ENCODE data around the gene HYKK. TPM values are rescaled to one million over a fixed set of nuclear protein-coding genes. Genes with fewer than 3 reads are reported as not detected.

HYKK gene
- total and polyA plus RNA-seq, 10 of the 15 experiments (the other 5 are each of a cell fraction or from before 2014, with no cell fraction given): 0.15 to 0.98 (median 0.49) TPM

DNA sequence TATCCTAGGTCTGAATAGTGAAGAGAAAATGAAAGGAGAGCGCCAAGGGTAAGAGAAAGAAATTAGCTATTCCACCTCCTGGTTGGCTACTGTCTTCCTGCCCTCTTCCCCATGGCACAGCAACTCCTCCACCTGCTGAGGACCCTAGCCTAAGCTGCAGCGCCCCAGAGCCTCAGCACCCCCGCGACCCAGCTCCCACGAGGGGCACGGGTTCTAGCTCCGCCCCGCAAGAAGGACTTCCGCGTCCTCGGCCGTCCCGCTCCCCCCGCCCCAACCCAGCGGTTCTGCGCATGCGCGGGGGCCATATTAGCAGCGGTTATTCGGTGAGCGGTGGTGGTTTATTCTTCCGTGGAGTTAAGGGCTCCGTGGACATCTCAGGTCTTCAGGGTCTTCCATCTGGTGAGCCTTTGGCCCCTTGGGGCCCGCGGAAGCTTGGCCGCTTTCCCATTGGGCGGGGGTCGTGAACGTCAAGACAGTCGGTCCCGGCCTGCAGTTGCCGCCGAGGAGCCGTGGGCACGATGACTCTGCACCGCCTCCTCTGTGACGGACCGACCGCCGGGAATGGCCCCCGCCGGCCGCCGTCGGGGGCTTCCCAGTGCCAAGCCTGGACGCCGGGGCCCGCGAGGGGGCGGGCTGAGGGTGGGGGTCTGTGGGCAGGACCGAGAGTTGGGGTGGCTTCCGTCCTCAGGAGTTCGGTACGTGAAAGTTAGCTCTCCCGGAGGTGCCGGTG is 32.9 kb downstream of the HYKK start, which contains the start of gene PSMA4 (continued):
- TF ChIP-seq, protein P1, sequence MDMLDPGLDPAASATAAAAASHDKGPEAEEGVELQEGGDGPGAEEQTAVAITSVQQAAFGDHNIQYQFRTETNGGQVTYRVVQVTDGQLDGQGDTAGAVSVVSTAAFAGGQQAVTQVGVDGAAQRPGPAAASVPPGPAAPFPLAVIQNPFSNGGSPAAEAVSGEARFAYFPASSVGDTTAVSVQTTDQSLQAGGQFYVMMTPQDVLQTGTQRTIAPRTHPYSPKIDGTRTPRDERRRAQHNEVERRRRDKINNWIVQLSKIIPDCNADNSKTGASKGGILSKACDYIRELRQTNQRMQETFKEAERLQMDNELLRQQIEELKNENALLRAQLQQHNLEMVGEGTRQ (IDR thresholded peaks at IDR 0.05; ENCODE audit: borderline replicate concordance, low read depth, low read length): no peak
- TF ChIP-seq HDAC6 (IDR thresholded peaks at IDR 0.05; ENCODE audit: unreplicated experiment) (no peak), NR2C1 (IDR thresholded peaks at IDR 0.05) (no peak), HCFC1 (IDR thresholded peaks at IDR 0.05; ENCODE audit: low read length) (no peak), RELA (IDR thresholded peaks at IDR 0.05; ENCODE audit: borderline replicate concordance, partially characterized antibody) (peak; percentile 76), NFXL1 (IDR thresholded peaks at IDR 0.05; ENCODE audit: borderline replicate concordance) (no peak), DPF2 (IDR thresholded peaks at IDR 0.05) (peak; percentile 66; the same call in 1 of the 2 replicates), BACH1 (IDR thresholded peaks at IDR 0.05; ENCODE audit: borderline replicate concordance) (peak; percentile 77; the same call in 1 of the 2 replicates), RFX5 (IDR thresholded peaks at IDR 0.05; ENCODE audit: low read depth, low read length) (no peak), SP1 (IDR thresholded peaks at IDR 0.05; ENCODE audit: low read depth, low read length) (no peak), ZNF274 (IDR thresholded peaks at IDR 0.05; ENCODE audit: insufficient read depth, insufficient read length) (no peak), HDAC2 (IDR thresholded peaks at IDR 0.05) (0 out of 2 replicates have a peak, but pooled peaks have one; percentile 69), CBX5 (IDR thresholded peaks at IDR 0.05; ENCODE audit: low read depth) (no peak), ZNF217 (IDR thresholded peaks at IDR 0.05) (no peak), JUND (IDR thresholded peaks at IDR 0.05; ENCODE audit: low read depth, low read length) (no peak), MEF2A (IDR thresholded peaks at IDR 0.05; ENCODE audit: insufficient read depth, low read depth, low read length) (no peak), EED (IDR thresholded peaks at IDR 0.05; ENCODE audit: low read depth) (0 out of 2 replicates have a peak, but pooled peaks have one; percentile 29)
- TF ChIP-seq, protein P2, sequence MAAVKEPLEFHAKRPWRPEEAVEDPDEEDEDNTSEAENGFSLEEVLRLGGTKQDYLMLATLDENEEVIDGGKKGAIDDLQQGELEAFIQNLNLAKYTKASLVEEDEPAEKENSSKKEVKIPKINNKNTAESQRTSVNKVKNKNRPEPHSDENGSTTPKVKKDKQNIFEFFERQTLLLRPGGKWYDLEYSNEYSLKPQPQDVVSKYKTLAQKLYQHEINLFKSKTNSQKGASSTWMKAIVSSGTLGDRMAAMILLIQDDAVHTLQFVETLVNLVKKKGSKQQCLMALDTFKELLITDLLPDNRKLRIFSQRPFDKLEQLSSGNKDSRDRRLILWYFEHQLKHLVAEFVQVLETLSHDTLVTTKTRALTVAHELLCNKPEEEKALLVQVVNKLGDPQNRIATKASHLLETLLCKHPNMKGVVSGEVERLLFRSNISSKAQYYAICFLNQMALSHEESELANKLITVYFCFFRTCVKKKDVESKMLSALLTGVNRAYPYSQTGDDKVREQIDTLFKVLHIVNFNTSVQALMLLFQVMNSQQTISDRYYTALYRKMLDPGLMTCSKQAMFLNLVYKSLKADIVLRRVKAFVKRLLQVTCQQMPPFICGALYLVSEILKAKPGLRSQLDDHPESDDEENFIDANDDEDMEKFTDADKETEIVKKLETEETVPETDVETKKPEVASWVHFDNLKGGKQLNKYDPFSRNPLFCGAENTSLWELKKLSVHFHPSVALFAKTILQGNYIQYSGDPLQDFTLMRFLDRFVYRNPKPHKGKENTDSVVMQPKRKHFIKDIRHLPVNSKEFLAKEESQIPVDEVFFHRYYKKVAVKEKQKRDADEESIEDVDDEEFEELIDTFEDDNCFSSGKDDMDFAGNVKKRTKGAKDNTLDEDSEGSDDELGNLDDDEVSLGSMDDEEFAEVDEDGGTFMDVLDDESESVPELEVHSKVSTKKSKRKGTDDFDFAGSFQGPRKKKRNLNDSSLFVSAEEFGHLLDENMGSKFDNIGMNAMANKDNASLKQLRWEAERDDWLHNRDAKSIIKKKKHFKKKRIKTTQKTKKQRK (IDR thresholded peaks at IDR 0.05; ENCODE audit: low read depth, low read length): no peak
- TF ChIP-seq, protein P3, sequence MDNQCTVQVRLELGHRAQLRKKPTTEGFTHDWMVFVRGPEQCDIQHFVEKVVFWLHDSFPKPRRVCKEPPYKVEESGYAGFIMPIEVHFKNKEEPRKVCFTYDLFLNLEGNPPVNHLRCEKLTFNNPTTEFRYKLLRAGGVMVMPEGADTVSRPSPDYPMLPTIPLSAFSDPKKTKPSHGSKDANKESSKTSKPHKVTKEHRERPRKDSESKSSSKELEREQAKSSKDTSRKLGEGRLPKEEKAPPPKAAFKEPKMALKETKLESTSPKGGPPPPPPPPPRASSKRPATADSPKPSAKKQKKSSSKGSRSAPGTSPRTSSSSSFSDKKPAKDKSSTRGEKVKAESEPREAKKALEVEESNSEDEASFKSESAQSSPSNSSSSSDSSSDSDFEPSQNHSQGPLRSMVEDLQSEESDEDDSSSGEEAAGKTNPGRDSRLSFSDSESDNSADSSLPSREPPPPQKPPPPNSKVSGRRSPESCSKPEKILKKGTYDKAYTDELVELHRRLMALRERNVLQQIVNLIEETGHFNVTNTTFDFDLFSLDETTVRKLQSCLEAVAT (IDR thresholded peaks at IDR 0.05): peak; percentile 22; the same call in 1 of the 2 replicates
- TF ChIP-seq, protein P4, sequence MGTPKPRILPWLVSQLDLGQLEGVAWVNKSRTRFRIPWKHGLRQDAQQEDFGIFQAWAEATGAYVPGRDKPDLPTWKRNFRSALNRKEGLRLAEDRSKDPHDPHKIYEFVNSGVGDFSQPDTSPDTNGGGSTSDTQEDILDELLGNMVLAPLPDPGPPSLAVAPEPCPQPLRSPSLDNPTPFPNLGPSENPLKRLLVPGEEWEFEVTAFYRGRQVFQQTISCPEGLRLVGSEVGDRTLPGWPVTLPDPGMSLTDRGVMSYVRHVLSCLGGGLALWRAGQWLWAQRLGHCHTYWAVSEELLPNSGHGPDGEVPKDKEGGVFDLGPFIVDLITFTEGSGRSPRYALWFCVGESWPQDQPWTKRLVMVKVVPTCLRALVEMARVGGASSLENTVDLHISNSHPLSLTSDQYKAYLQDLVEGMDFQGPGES (IDR thresholded peaks at IDR 0.05): no peak
- TF ChIP-seq, protein P5, sequence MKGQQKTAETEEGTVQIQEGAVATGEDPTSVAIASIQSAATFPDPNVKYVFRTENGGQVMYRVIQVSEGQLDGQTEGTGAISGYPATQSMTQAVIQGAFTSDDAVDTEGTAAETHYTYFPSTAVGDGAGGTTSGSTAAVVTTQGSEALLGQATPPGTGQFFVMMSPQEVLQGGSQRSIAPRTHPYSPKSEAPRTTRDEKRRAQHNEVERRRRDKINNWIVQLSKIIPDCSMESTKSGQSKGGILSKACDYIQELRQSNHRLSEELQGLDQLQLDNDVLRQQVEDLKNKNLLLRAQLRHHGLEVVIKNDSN (IDR thresholded peaks at IDR 0.05; ENCODE audit: borderline replicate concordance, extremely low read length, insufficient read depth, low read depth, low read length): peak; percentile 36
- TF ChIP-seq, protein P6, sequence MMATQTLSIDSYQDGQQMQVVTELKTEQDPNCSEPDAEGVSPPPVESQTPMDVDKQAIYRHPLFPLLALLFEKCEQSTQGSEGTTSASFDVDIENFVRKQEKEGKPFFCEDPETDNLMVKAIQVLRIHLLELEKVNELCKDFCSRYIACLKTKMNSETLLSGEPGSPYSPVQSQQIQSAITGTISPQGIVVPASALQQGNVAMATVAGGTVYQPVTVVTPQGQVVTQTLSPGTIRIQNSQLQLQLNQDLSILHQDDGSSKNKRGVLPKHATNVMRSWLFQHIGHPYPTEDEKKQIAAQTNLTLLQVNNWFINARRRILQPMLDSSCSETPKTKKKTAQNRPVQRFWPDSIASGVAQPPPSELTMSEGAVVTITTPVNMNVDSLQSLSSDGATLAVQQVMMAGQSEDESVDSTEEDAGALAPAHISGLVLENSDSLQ (IDR thresholded peaks at IDR 0.05): 0 out of 2 replicates have a peak, but pooled peaks have one; percentile 28

Measured in GM12878 (cell line).